ENCODE results near the gene ARHGAP15.

- no peak for TF ChIP-seq SPI1 (IDR thresholded peaks at IDR 0.05; ENCODE audit: borderline replicate concordance, low read depth)
- TF ChIP-seq, protein P1, sequence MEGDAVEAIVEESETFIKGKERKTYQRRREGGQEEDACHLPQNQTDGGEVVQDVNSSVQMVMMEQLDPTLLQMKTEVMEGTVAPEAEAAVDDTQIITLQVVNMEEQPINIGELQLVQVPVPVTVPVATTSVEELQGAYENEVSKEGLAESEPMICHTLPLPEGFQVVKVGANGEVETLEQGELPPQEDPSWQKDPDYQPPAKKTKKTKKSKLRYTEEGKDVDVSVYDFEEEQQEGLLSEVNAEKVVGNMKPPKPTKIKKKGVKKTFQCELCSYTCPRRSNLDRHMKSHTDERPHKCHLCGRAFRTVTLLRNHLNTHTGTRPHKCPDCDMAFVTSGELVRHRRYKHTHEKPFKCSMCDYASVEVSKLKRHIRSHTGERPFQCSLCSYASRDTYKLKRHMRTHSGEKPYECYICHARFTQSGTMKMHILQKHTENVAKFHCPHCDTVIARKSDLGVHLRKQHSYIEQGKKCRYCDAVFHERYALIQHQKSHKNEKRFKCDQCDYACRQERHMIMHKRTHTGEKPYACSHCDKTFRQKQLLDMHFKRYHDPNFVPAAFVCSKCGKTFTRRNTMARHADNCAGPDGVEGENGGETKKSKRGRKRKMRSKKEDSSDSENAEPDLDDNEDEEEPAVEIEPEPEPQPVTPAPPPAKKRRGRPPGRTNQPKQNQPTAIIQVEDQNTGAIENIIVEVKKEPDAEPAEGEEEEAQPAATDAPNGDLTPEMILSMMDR (IDR thresholded peaks at IDR 0.05; ENCODE audit: insufficient read depth, low read length), result no peak
- TF ChIP-seq, protein P2, sequence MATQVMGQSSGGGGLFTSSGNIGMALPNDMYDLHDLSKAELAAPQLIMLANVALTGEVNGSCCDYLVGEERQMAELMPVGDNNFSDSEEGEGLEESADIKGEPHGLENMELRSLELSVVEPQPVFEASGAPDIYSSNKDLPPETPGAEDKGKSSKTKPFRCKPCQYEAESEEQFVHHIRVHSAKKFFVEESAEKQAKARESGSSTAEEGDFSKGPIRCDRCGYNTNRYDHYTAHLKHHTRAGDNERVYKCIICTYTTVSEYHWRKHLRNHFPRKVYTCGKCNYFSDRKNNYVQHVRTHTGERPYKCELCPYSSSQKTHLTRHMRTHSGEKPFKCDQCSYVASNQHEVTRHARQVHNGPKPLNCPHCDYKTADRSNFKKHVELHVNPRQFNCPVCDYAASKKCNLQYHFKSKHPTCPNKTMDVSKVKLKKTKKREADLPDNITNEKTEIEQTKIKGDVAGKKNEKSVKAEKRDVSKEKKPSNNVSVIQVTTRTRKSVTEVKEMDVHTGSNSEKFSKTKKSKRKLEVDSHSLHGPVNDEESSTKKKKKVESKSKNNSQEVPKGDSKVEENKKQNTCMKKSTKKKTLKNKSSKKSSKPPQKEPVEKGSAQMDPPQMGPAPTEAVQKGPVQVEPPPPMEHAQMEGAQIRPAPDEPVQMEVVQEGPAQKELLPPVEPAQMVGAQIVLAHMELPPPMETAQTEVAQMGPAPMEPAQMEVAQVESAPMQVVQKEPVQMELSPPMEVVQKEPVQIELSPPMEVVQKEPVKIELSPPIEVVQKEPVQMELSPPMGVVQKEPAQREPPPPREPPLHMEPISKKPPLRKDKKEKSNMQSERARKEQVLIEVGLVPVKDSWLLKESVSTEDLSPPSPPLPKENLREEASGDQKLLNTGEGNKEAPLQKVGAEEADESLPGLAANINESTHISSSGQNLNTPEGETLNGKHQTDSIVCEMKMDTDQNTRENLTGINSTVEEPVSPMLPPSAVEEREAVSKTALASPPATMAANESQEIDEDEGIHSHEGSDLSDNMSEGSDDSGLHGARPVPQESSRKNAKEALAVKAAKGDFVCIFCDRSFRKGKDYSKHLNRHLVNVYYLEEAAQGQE (IDR thresholded peaks at IDR 0.05; ENCODE audit: insufficient replicate concordance, low read depth), result no peak
- TF ChIP-seq POLR2AphosphoS5 (IDR thresholded peaks at IDR 0.05; ENCODE audit: low read depth), result no peak
- no peak for TF ChIP-seq GABPA (IDR thresholded peaks at IDR 0.05; ENCODE audit: low read depth)
Measured at GRCh38 chr2:143680885-143681405, 551.7 kb downstream of the ARHGAP15 start.

Data from HL-60 (cell line).